GM12874 (cell line): ENCODE data around the gene CRK.

Experiments used
- TF ChIP-seq, protein P1 (sequence below): IDR thresholded peaks from 2 replicates; pipeline ENCODE4 v1.5.1; 2011; ENCODE audit warnings: low read depth, mild to moderate bottlenecking, control low read depth, low read length, moderate library complexity; ENCODE audit not compliant: insufficient read depth

CRK gene

DNA sequence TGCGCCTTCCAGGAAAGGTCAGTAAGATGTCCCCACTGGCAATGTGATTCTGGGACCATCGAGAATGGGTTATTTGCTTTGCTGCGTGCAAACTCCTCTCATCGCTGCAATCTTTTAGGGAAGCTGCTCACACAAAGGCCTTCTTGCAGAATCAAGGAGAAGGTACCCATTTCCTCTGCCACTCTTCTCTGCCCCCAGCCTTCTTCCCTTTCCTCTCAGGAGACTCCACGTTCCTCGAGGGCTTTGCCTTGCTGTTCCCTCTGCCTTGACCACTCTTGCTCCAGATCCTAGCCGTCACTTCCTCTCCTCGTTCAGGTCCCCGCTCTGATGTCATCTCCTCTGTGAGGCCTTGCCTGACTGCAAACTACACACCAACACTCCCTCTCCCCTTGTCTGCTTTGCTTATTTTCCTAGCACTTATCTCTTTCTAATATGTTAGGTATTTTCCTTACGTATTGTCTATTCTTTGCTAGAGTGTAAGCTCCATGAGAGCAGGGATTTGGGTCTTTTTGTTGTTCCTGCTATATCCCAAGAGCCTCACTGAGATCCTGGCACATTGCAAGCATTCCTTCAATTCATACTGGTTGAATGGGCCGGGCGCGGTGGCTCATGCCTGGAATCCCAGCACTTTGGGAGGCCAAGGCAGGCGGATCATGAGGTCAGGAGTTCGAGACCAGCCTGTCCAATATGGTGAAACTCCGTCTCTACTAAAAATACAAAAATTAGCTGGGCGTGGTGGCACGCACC, 5.3 kb upstream of the CRK start:
- TF ChIP-seq, protein P1, sequence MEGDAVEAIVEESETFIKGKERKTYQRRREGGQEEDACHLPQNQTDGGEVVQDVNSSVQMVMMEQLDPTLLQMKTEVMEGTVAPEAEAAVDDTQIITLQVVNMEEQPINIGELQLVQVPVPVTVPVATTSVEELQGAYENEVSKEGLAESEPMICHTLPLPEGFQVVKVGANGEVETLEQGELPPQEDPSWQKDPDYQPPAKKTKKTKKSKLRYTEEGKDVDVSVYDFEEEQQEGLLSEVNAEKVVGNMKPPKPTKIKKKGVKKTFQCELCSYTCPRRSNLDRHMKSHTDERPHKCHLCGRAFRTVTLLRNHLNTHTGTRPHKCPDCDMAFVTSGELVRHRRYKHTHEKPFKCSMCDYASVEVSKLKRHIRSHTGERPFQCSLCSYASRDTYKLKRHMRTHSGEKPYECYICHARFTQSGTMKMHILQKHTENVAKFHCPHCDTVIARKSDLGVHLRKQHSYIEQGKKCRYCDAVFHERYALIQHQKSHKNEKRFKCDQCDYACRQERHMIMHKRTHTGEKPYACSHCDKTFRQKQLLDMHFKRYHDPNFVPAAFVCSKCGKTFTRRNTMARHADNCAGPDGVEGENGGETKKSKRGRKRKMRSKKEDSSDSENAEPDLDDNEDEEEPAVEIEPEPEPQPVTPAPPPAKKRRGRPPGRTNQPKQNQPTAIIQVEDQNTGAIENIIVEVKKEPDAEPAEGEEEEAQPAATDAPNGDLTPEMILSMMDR = no peak

DNA sequence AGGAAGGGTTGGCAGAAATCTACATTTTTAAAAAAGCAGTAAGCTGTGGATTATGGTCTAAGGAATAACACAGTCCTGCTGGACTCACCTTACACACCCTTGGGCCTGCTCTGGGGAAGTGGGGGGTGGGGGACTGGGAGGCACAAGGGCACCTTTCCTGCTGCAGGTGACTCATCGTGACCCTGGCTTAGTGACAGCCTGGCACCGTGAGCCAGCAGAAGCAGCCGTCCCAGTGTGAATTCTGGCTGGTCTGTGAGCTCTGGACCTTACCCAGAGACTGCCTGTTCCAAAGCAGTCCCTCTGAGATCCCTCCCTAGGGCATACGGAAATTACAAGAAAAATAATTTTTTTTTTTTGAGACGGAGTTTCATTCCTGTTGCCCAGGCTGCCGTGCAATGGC, 4.2 kb upstream of the CRK start:
- TF ChIP-seq, protein P1 = no peak

DNA sequence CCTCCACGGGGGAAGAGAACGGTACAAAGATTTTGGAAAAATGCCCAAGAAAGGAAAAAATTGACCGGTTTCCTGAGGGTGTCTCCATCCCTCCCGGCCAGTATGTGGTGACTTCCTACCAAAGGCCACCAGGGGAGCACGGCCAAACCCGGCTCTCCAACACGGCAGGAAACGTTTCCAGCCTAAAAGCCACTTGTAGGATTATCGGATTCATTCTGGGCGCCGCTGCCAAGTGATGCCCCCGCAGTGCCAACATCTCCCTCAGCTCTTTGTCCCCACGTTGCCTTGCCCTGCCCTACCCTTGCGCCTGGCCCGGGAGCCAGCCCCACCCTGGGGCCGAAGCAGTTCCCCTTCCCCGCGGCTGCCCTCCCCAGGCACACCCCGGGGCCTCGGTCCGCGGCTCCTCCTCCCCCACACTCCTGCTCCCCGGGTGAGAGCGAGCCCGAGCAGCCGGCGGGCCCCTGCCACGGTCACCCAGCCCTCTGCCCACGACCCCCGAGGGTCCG, 688 bp downstream of the CRK start:
- TF ChIP-seq, protein P1 = peak; percentile 62

DNA sequence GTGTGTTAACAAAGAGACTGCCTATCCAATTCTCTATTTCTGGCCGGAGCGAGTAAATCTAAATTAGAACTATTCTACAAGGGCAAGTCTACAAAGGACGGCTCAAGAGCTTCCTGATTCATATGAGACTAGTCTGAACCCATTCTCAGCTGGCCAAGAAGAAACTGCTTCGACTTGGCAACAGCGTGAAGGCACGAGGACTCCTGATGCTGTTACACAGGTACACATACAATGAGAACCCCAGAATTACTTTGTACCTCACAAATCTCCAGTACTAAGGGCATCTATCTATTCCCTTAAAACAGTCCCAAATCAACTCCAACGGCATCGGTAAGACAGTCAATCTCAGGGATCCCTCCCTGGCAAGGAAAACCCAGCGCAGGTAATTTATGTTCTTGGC, 1.5 kb downstream of the CRK start:
- TF ChIP-seq, protein P1 = no peak

DNA sequence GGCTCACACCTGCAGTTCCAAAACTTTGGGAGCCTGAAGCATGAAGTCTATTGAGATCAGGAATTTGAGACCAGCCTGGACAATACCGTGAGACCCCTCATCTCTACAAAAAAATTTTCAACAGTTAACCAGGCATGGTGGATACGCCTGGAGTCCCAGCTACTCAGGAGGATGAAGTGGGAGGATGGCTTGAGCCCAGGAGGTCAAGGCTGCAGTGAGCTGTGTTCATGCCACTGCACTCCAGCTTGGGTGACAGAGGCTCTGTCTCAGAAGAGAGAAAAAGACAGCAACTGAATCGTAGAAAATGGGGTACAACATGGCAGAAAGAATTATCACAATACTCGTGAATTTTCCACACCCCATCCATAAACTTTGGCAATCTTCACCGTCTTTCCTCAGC, 3.2 kb downstream of the CRK start:
- TF ChIP-seq, protein P1 = no peak

DNA sequence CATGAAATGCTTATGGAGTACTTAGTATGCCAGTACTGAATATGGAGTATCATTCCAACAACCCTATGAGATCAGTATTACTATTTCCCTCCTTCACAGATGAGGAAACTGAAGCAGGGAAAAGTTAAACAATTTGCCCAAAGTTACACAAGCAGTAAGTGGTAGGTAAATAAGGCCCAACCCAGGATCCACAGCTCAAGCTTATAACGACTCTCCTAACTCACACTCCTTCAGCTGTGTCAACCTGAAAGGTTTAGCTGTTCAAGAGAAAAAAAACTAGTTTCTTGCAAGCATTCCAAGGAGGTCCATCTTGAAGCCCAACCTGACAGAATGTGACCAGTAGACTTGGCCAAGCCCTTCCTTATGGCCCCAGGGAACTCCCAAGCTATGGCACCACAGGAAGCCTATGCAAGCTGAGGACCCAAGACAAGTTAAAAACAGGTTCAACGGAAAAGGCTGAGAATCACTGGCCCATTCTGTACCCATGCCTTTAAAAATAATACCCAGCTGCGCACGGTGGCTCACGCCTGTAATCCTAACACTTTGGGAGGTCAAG, 6.5 kb downstream of the CRK start:
- TF ChIP-seq, protein P1 = no peak

DNA sequence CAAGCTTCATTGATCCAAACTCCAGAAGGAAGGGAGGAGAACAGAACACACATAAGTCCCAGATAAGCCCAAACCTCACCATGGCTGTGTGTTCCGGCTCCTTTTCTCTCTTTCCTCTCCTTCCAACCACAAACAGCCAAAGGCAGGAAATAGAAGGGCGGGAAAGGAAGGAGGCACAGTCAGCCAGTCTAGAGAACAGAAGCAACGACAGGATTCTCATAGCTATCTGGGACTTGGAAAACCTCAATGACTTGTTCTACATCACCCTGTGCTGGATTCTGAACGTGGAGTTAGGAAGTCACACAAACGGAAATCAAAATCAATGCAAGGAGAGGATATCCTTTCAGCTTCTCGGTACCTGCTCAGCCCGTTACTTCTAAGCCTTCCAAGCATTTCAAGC, 9.0 kb downstream of the CRK start:
- TF ChIP-seq, protein P1 = no peak
